PFSK-1 (cell line): ENCODE data around the gene CASQ2.

Source experiments
- FOXP2 ChIP-seq: optimal IDR thresholded peaks from 2 replicates; pipeline ENCODE3; 2011; ENCODE audit warnings: borderline replicate concordance, control low read depth, inconsistent platforms; ENCODE audit not compliant: insufficient read depth; ENCODE audit errors: extremely low read length, extremely low read depth
- POLR2AphosphoS5 ChIP-seq: IDR thresholded peaks from 2 replicates; pipeline ENCODE4 v1.6.1; 2012; ENCODE audit warnings: low read depth, mild to moderate bottlenecking, control low read depth, low read length, moderate library complexity
- SIN3A ChIP-seq: IDR thresholded peaks from 2 replicates; pipeline ENCODE4 v1.6.1; 2012; ENCODE audit warnings: mild to moderate bottlenecking, low read length, moderate library complexity, borderline replicate concordance; ENCODE audit not compliant: insufficient read depth
- TAF1 ChIP-seq: IDR thresholded peaks from 2 replicates; pipeline ENCODE4 v1.6.1; 2012; ENCODE audit warnings: low read length, control low read depth, borderline replicate concordance; ENCODE audit not compliant: insufficient read depth
- TF ChIP-seq, protein P1 (sequence below), 2 experiments: IDR thresholded peaks; 2 replicates each; pipeline versions ENCODE4 v1.6.1 to v1.8.0; 2011 to 2012; ENCODE audit warnings: low read depth in 2 of 2, low read length in 2 of 2, control low read depth in 1 of 2, inconsistent platforms in 1 of 2, mild to moderate bottlenecking in 1 of 2, moderate library complexity in 1 of 2; ENCODE audit not compliant: insufficient read depth in 1 of 2

Gene CASQ2

DNA sequence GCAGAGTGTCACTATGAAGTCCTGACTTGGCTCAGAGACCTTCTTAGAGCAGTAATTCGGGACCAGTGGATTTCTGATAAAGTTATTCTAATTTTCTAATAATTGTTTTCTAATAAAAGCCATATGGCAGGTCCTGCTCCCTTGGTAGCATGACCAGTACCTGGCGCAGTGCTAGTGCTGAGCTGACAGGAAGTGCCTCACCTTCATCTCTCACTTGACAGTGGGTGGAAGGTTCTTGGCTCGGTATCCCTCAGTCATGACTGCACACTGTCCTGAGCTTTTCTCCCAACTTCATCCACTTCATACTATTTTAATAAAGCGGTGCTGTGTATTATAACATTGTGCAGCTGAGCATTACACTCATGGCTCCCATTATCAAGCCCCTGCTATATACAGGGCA, 112.6 kb downstream of the CASQ2 start:
- TF ChIP-seq POLR2AphosphoS5: no peak
- TF ChIP-seq FOXP2: no peak
- no peak for TF ChIP-seq SIN3A
- TF ChIP-seq, protein P1, sequence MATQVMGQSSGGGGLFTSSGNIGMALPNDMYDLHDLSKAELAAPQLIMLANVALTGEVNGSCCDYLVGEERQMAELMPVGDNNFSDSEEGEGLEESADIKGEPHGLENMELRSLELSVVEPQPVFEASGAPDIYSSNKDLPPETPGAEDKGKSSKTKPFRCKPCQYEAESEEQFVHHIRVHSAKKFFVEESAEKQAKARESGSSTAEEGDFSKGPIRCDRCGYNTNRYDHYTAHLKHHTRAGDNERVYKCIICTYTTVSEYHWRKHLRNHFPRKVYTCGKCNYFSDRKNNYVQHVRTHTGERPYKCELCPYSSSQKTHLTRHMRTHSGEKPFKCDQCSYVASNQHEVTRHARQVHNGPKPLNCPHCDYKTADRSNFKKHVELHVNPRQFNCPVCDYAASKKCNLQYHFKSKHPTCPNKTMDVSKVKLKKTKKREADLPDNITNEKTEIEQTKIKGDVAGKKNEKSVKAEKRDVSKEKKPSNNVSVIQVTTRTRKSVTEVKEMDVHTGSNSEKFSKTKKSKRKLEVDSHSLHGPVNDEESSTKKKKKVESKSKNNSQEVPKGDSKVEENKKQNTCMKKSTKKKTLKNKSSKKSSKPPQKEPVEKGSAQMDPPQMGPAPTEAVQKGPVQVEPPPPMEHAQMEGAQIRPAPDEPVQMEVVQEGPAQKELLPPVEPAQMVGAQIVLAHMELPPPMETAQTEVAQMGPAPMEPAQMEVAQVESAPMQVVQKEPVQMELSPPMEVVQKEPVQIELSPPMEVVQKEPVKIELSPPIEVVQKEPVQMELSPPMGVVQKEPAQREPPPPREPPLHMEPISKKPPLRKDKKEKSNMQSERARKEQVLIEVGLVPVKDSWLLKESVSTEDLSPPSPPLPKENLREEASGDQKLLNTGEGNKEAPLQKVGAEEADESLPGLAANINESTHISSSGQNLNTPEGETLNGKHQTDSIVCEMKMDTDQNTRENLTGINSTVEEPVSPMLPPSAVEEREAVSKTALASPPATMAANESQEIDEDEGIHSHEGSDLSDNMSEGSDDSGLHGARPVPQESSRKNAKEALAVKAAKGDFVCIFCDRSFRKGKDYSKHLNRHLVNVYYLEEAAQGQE (IDR thresholded peaks at IDR 0.05; ENCODE audit: insufficient read depth in 1 of 2, low read depth in 2 of 2, low read length in 2 of 2): no peak
- no peak for TF ChIP-seq TAF1

DNA sequence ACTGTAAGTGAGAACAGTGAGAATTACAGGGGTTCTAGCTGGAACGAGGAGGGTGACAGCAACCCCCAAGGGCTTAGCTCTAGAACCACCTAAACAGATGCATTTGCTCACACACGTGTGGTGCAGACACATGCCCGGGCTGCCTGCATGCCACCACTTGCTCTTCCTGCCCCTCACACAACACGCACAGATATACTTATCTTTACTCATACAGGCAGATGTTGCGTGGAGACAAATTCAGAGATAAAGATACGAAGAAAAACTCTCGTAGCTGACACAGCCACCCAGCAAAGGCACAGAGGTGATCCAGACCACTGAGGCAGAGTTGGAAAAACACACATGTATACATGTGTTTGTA, 113.2 kb downstream of the CASQ2 start:
- no peak for TF ChIP-seq POLR2AphosphoS5
- TF ChIP-seq, protein P1 (IDR thresholded peaks at IDR 0.05; ENCODE audit: insufficient read depth in 1 of 2, low read depth in 2 of 2, low read length in 2 of 2): no peak
- TF ChIP-seq TAF1: no peak
- TF ChIP-seq SIN3A: no peak
- TF ChIP-seq FOXP2: no peak

DNA sequence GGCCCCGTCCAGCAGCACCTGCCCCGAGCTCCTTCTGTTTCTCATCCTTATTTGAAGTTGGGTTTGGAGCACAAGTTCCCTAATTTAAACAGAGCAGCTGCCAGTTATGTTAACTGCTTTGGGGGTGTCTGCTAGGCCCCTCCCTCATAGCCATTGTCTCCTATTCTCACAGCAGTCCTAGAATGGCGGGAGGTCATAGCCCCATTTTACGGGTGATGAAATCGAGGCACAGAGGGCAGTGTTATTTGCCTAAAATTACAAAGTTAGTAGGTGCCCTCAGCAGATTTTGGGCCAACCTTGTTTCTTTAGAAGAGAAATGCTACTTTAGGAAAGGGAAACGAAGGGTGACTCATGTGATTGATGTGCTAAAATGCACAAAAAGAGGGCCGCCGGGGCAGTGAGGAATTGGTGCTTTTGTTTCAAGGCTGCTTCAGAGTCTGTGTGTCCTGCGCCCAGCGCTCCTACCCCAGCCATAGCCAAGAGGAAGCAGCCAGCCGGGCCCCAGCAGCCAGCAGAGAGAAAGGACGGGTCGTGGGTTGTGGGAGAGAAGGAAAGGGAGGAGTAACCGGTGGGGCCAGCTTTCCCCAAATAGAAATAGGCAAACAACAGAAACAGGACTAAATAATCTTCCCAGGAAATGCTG, 113.7 kb downstream of the CASQ2 start:
- TF ChIP-seq POLR2AphosphoS5: no peak
- TF ChIP-seq FOXP2: no peak
- TF ChIP-seq TAF1: no peak
- TF ChIP-seq SIN3A: no peak
- TF ChIP-seq, protein P1 (IDR thresholded peaks at IDR 0.05; ENCODE audit: insufficient read depth in 1 of 2, low read depth in 2 of 2, low read length in 2 of 2): no peak

DNA sequence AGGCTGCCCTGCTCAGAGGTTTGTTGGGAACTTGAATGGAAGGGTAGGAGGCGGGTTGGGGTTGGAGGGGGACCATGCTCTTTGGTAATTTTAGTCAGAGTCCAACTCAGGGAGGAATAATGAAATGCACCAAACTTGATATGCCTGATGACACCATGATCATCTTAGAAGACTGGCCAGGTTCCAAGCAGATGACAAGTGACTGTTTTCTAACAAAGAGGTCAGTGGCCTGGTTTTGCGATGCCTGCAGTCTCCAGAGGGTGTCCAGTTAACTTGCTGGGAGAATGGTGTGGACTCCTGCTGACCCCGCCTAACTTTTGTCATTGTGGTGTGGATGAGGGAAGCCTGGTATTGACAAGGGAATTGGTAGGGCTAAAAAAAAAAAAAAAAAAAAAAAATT, 114.4 kb downstream of the CASQ2 start:
- TF ChIP-seq FOXP2: no peak
- TF ChIP-seq, protein P1 (IDR thresholded peaks at IDR 0.05; ENCODE audit: insufficient read depth in 1 of 2, low read depth in 2 of 2, low read length in 2 of 2): no peak
- TF ChIP-seq TAF1: no peak
- no peak for TF ChIP-seq POLR2AphosphoS5
- TF ChIP-seq SIN3A: no peak

DNA sequence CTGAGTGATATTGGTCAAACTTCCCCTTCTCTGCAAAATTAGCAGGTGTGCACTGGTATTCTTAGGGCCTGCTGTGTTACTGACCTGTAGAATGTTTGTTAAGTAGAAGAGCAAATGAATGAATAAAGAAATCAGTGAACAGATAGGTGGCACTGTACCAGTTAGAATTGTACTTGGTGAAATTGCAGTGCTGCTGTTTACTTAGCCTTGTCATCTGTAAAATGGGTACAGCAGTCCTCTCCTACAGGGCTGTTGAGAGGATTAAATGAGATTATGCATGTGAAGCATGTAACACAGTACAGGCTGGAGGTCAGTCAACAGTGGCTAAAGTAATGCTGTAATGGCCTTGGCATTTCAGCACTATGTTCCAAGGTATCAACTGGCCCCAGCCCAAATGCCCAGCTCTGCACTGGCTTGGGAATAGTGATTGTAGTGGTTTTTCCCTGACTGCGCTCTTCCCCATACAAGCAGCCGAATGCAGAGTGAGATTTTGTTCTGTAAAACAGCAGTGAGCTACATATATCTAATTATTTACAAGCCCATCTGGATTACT, 116.2 kb downstream of the CASQ2 start:
- no peak for TF ChIP-seq FOXP2
